ENCODE data around the gene MSANTD2.

MSANTD2 gene

GRCh38 chr11:124840666-124841065 lies 40.5 kb upstream of the MSANTD2 start:
- no peak for TF ChIP-seq CTCF (conservative IDR thresholded peaks at IDR 0.05; ENCODE audit: low read depth, low read length)
- H3K4me3 ChIP-seq (ENCODE audit: low read depth, low read length): no peak overlapping the region
- DNase-seq (ENCODE audit: low read depth): no peak

- no peak for DNase-seq (ENCODE audit: low read depth)
- TF ChIP-seq CTCF (conservative IDR thresholded peaks at IDR 0.05; ENCODE audit: low read depth, low read length): no peak
Observed at GRCh38 chr11:124839972-124840621, 39.9 kb upstream of the MSANTD2 start.

GRCh38 chr11:124839128-124839971 lies 39.1 kb upstream of the MSANTD2 start:
- TF ChIP-seq CTCF (conservative IDR thresholded peaks at IDR 0.05; ENCODE audit: low read depth, low read length): no peak

More at GRCh38 chr11:124839972-124840621, 39.9 kb upstream of the MSANTD2 start:
- peak overlapping the region; percentile 22 for H3K4me3 ChIP-seq (ENCODE audit: low read depth, low read length)

GRCh38 chr11:124838805-124839127 lies 38.6 kb upstream of the MSANTD2 start:
- H3K4me3 ChIP-seq (ENCODE audit: low read depth, low read length): no peak overlapping the region
- DNase-seq (ENCODE audit: low read depth): no peak
- TF ChIP-seq CTCF (conservative IDR thresholded peaks at IDR 0.05; ENCODE audit: low read depth, low read length): no peak

More at GRCh38 chr11:124839128-124839971, 39.1 kb upstream of the MSANTD2 start:
- peak overlapping the region; percentile 22 for H3K4me3 ChIP-seq (ENCODE audit: low read depth, low read length)
- no peak for DNase-seq (ENCODE audit: low read depth)

- no peak overlapping the region for H3K4me3 ChIP-seq (ENCODE audit: low read depth, low read length)
- TF ChIP-seq CTCF (conservative IDR thresholded peaks at IDR 0.05; ENCODE audit: low read depth, low read length): peak; percentile 77
- DNase-seq (ENCODE audit: low read depth): peak; percentile 94
Observed at GRCh38 chr11:124837491-124837856, 37.3 kb upstream of the MSANTD2 start.

- no peak overlapping the region for H3K4me3 ChIP-seq (ENCODE audit: low read depth, low read length)
- TF ChIP-seq CTCF (conservative IDR thresholded peaks at IDR 0.05; ENCODE audit: low read depth, low read length): no peak
- no peak for DNase-seq (ENCODE audit: low read depth)
Observed at GRCh38 chr11:124835918-124836317, 35.7 kb upstream of the MSANTD2 start.
